ENCODE results near the gene SAXO2.
"Not testable (repeated sequence)": the region's sequence is repeated elsewhere in the genome, so short reads cannot be mapped to it uniquely, and the experiment has no call there.

DNA sequence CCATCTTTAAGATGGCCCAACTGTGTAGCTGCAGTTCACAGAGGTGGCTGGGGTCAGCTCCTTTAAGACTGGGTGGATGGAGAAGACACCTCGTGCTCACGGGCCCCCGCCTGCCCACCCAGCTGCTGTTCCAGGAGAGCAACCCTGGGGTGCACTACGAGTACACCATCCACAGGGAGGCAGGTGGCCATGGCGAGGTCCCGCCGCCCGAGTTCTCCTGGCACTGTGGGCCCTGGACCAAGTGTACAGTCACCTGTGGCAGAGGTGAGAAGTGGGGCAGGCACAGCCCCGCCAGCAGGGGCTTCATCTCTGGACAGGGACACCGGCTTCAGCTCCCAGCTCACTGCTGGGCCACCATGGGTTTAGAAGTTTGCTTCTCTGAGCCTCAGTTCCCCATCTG lies 59.9 kb downstream of the SAXO2 start:
- TF ChIP-seq, protein P1, sequence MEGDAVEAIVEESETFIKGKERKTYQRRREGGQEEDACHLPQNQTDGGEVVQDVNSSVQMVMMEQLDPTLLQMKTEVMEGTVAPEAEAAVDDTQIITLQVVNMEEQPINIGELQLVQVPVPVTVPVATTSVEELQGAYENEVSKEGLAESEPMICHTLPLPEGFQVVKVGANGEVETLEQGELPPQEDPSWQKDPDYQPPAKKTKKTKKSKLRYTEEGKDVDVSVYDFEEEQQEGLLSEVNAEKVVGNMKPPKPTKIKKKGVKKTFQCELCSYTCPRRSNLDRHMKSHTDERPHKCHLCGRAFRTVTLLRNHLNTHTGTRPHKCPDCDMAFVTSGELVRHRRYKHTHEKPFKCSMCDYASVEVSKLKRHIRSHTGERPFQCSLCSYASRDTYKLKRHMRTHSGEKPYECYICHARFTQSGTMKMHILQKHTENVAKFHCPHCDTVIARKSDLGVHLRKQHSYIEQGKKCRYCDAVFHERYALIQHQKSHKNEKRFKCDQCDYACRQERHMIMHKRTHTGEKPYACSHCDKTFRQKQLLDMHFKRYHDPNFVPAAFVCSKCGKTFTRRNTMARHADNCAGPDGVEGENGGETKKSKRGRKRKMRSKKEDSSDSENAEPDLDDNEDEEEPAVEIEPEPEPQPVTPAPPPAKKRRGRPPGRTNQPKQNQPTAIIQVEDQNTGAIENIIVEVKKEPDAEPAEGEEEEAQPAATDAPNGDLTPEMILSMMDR (IDR thresholded peaks at IDR 0.05): not testable (repeated sequence)
- TF ChIP-seq EP300 (IDR thresholded peaks at IDR 0.05): not testable (repeated sequence)

Data from sigmoid colon (tissue), 4 donors.